Hematopoietic multipotent progenitor cell treated with erythropoietin and hydrocortisone succinate and interleukin-3 and kit ligand, for 17 days (in vitro differentiated cells): ENCODE results near the gene KRT72.

Experiments used
- DNase-seq: peaks from one replicate; pipeline ENCODE4 v3.0.0-alpha.2; 2015; ENCODE audit warnings: low spot score

KRT72 gene

DNA sequence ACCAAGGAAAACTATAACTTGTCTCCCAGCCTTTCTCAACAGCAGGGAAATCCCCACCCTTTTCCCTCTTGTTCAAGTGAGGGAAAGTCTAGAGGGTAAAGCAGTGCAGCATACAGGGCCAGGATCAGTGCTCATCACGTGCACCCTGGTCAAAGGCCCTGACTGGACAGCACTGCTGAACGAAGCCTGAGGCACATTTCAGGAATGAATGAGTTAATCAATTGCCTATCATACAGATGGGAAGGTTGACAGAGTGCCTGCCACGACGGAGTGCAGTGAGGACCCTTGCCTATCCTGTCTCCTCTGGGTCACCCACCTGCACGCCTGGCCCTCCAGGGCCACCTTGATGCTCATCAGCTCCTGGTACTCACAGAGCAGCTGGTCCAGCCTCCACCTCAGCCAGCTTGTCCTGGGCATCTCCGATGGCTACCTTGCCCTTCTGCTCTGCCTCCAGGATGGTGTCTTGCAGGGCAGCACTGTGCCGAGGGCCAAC is 28.8 kb upstream of the KRT72 start:
- DNase-seq: no peak

DNA sequence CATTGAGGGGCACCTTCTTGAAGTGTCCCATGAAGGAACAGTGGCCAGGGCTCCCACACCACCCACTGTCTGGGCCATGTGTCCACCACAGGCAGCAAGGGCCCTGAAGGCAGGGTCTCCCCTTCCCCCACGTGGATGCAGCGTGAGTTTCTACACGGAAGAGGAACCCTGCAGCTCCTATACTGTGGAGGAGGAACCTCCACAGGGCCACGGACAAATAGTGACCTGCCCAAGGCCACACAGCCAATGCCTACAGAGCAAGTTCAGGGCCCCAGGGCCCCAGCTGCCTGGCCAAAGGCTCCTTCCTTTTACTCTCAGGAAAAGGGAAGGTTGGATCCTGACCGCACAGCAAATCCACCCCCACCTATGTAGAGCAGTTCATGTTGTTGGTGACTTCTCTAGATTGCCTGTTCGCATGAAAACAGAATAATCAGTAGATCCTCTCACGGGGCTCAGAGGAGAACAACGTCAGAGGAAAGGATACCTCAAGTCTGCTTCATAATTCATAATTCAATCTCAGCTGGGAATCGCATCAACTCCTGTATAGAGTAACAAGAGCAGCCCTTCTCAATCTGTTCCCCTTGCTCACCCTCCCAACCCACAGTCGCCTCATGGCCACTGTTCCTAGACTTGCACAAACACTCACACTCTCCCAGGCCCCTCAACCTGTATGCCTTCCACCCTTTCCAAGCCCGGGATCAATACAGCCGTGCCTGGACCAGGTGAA is 28.2 kb upstream of the KRT72 start:
- DNase-seq: no peak

DNA sequence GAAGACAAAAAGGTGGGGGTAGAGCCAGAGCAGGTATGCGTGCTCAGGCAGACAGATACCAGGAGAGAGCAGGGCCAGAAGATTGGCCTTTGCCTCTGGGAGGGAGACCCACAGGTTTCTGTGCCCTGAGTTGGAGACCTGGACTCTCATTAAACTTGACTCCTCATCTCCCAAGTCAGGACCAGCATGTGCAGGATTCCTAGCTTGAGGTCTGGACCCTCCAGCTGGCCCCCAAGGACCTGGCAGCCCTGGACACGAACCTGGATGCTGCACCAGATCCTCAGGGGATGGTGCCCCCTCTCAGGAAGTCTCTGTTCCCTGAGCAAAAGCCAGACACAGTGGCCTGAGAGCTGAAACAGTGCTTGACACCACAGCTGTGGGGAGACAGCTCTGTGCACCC is 27.6 kb upstream of the KRT72 start:
- DNase-seq: no peak

DNA sequence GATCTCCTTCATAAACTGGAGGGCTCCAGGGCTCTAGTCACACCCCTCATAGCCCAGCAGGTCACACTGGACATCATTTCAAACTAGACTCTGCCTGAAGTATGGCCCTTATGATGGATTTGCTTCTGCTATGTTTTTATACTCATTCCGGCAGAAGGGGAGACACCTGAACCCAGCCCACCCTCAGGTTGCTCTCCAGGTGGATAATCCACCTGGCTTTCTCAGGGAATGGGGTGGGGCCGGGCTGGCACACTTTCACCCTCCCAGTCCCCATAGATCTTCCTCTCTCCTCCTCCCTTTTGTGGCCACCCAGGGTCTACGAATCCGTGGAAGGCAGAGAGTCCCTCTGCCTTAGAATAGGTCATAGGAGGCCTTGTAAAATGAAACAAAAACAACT is 26.8 kb upstream of the KRT72 start:
- no peak for DNase-seq

DNA sequence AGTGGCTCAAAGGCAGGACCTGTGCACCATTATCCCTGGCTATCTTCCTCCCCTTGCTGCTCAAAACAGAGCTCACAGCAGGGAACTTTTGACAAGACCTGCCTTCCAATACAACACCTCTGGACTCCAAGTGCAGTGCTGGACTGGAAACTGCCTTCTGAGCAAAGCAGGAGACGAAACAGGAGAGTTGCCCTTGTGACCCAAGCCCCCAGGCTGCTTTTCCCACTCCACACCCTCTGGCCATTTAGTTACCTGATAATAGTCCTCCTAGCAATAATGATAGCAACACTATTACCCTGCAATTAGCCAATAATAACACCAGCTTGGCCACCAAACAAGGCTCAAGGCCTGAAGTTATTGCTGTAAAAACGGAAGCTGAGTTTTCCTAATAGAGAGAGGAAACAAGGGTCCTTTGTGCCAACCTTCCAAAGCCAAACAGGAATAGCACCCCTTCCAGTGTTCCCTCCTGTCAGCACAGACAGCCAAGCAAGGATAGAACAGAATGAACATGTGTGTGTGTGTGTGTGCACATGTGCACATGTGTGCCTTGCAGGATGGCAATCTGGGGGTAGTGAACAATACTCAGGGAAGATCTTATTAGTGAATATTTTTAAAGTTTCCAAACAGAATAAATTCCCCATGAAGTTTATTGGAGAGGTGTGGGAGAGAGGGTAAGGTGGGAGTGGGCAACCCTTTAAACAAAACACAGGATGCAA is 26.3 kb upstream of the KRT72 start:
- no peak for DNase-seq

DNA sequence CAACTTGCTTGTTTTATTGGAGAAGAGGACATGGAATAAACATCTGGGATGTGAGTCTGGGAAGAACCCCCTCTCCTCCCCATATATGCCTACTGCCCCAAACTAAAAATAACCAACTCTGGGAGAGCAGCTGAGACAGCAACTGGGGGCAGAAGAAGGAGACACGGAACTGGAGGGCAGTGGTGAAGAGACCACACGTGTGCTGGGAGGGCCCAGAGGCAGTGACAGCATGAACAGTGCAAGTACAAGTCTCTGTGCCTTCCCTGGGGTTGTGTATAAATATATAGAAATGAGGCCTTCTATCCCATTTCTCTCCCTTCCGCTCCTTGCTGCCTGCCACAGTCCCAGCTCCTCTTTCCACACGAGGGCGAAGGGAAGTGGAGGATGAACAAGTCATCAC is 21.1 kb upstream of the KRT72 start:
- no peak for DNase-seq

- no peak for DNase-seq
Observed at GRCh38 chr12:52618866-52619265, 17.6 kb upstream of the KRT72 start.

- no peak for DNase-seq
Observed at GRCh38 chr12:52618216-52618615, 17.0 kb upstream of the KRT72 start, which contains the start of gene KRT73. Gene KRT73 (minus strand): TSS chr12:52618559. CDS start chr12:52618524, 35 bp downstream.

DNA sequence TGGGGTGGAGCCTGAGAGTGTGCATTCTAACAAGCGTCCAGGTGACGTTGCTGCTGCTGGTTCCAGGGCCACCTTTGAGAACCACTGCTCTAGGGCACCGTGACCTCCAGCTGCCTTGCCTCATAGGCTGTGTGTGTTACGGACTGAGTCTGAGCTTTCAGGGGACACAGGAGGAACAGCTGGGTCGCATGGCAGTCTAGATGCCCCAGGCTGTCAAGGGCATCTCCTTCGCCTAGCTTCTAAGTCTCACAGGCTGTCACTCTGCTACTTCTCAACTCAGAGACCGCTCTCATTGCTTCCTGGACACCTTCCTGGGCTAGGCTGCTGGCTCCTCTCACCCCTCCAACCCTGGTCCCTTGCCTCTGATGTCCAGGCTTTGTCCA is 16.1 kb upstream of the KRT72 start:
- DNase-seq: no peak

DNA sequence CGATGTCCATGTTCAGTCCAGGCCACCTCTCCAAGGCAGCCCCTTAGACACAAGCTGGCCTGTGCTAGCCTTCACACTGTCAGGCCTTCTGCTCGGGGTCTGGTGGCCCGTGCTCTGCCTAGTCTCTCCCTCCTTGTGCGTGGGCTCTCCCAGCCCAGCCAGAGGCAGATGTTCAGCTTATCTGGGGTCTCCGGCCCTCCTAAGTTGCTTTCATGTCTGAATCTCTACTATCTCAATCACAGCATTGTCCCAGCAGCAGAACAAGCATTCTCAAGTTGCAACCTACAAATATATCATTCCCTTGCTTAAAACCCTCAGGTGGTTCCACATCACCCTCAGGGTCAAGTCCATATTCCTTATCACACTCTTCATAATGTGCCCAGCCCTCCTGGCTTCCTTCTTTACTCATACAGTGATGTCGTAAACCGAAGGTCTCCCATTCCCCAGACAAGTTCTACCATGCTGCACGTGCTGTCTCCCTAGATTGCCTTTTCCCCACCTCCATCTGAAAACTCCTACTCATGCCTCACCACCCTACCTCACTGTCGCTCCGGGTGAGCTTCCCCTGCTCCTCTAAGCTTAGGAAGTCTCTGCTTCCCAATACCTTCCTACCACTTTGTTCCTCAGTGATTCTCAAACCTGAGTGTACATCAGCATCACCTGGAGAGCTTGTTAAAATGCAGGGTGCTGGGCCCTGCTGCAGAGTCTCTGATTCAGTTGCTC is 15.6 kb upstream of the KRT72 start:
- DNase-seq: no peak

- DNase-seq: no peak
Observed at GRCh38 chr12:52615912-52616311, 14.6 kb upstream of the KRT72 start.

GRCh38 chr12:52615208-52615868 is 14.1 kb upstream of the KRT72 start:
- DNase-seq: no peak

- DNase-seq: no peak
Observed at GRCh38 chr12:52614381-52615207, 13.3 kb upstream of the KRT72 start.

DNA sequence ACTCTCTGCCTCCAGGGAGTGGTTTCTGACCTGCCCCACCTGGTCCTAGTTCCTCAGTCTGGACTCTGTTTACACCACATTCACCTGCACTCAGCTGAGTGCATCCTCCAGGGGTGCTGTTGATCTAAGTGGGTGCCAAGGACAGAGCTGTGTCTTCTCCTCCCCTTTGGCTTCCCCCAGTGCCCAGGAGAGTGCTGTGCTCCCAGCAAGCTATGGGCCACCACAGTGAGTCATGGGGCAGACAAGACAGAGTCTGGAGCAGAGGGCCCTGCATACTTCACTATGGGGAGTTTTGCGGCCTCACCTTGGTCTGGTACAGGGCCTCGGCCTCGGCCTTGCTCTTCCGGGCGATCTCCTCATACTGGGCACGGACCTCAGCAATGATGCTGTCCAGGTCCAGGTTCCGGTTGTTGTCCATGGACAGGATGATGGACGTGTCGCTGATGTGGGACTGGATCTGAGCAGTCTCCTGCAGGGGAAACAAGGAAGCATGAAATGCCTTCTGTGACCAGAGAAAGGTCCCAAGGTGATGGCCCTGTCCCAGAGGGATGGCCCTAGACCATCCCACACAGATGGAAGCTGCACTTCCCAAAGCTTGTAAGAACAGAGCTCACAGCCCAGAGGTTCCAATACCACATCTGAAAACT is 12.2 kb upstream of the KRT72 start:
- DNase-seq: peak; percentile 13

DNA sequence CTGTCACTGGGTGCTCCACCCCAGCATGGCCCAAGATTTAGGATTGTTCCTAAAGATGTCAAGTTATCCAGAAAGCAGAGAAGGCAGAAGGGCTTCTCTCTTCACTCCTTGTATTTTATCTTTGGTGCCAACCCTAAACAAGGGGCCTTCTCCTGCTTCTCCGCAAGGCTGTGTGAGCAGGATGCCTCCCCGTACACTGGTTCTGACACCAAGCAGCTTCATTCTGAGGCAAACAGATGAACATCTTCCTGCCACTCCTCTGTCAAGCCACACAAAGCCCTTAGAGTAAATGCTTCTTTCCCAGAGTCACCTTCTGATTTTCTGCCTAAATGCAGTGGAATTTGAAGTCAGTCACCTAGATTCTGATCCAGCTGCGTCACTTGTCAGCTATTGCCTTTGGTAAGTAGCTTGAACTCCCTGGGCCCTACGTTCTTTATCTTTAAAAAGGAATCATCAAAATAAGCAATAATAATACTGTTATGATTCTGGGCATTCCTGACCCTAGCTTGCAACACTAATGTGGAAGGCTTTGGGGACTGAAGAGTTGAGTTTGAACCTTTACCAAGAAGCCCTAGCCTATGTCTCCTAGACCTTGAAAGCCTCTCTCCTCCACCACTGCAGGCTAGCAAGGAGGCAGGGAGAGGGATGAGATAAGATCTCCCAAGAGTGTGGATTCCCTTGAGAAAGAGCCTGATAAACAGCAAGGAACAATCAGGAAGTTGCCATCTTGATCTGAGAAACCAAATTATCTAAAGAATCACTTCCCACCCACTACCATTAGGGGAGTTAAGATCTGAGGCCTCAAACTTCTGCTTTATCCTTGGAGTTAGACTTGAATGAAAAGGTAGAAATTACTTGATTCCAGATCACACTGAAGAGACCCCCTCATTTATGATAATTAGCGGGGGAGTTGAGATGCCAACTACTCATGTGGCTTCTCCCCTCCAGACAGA is 11.4 kb upstream of the KRT72 start:
- DNase-seq: no peak

- no peak for DNase-seq
Observed at GRCh38 chr12:52611080-52611468, 9.8 kb upstream of the KRT72 start.

- DNase-seq: no peak
Observed at GRCh38 chr12:52608826-52609630, 7.8 kb upstream of the KRT72 start.

DNA sequence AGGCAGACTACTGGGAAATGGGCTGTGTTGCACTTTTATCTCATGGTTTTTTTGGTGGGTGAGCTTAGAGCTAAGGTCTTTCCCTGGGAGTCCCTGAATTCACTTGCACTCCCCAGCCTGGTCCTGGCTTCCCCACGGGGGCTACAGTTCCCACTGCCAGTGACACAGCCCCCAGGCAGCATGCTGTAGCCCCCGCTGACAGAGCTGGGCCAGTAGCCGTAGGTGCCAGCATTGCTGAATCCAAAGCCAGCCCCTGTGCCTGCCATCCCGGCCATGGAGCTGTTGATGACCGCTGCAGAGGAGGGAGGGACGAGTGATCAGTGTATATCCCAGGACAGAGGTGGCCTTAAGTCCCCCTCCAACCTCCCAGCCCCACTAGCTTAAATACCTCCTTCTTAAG is 6.9 kb upstream of the KRT72 start:
- DNase-seq: no peak

DNA sequence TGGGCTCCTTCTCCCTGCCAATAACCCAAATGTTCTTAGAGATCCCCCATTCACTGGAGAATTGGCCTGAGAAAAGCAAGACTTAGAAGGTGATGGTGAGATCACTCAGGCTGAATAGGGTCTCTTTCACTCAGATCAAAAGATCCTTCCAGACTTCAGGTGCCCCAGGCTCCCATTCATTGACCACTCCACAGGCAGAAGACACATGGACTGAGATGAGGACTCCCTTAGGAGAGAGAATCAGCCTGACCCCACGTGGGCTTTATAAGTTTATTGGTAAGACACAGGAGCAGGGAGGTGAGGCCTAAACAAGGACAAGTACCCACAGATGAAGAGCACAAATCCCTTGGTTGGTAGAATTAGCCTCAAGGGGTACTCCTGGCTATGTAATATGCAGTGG is 6.1 kb upstream of the KRT72 start:
- DNase-seq: no peak
